ENCODE results near the gene EXOC4.
"Not testable (repeated sequence)": the region's sequence is repeated elsewhere in the genome, so short reads cannot be mapped to it uniquely, and the experiment has no call there.

Gene EXOC4

DNA sequence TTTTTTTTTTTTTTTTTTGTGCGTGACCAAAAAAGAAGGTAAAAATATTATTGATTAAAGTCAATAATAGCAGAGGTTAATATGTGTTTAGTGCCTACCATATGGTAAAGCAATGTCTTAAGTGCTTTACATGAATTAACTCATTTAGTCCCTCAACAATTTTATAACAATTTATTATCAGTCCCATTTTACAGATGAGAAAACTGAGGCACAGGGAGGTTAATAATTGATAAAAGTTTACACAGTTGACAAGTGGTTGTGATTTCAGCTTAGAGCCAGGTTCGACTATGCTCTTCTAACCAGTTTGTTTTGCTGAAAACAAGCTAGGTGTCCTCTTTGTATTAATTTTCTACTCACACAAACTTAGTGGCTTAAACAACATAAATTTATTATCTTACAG is 67.0 kb downstream of the EXOC4 start:
- DNase-seq, result no peak

- no peak for DNase-seq
These were observed 68.0 kb downstream of the EXOC4 start for GRCh38 chr7:133320891-133321290.

GRCh38 chr7:133321366-133321765 is 68.5 kb downstream of the EXOC4 start:
- not testable (repeated sequence) for DNase-seq

- DNase-seq, result not testable (repeated sequence)
These were observed 73.9 kb downstream of the EXOC4 start for GRCh38 chr7:133326745-133327144.

DNA sequence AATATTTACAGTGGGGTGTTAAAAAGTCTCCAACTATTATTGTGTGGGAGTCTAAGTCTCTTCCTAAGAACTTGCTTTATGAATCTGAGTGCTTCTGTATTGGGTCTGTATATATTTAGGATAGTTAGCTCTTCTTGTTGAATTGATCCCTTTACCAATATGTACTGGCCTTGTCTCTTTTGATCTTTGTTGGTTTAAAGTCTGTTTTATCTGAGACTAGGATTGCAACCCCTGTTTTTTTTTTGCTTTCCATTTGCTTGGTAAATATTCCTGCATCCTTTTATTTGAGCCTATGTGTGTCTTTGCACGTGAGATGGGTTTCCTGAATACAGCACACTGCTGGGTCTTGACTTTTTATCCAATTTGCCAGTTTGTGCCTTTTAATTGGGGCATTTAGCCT is 75.1 kb downstream of the EXOC4 start:
- not testable (repeated sequence) for DNase-seq

- no peak for DNase-seq
These were observed 77.2 kb downstream of the EXOC4 start for GRCh38 chr7:133330085-133330484.

- no peak for DNase-seq
These were observed 79.0 kb downstream of the EXOC4 start for GRCh38 chr7:133331861-133332260.

- no peak for DNase-seq
These were observed 86.9 kb downstream of the EXOC4 start for GRCh38 chr7:133339772-133340171.

GRCh38 chr7:133344275-133344674 is 91.4 kb downstream of the EXOC4 start:
- no peak for DNase-seq

DNA sequence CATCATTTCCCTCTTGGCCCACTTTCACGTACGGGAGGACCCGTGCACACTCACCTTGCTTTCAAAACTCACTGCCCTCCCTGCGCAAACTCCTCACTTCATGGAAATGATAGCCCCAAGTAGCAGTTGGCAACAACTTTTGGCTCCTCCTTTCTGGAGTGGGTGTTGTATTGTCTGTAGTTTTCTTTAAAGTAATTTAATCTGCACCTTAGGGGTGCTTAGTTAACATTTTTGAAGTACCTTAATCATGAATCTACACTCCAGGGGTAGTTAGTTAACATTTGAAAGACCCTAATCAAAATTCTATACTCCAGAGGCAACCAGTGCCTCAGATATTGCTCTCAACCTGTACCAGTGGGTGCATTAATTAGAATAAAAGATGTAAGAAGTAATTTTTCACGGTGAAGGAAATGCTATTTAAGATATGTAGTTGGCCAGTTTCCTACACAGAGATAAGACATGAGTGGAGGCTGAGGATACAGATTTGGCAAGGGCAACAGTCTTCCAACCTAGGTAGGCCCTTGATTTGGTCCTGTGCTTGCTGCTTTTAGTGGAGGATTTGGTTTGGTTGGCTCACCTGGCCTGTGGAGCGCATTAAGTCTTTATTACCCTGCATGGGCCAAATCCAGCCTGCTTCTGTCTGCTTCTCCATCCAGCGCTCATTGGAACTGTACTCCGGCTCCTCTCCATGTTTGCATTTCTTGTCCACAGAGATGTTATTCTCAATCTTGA is 93.0 kb downstream of the EXOC4 start:
- no peak for DNase-seq

DNA sequence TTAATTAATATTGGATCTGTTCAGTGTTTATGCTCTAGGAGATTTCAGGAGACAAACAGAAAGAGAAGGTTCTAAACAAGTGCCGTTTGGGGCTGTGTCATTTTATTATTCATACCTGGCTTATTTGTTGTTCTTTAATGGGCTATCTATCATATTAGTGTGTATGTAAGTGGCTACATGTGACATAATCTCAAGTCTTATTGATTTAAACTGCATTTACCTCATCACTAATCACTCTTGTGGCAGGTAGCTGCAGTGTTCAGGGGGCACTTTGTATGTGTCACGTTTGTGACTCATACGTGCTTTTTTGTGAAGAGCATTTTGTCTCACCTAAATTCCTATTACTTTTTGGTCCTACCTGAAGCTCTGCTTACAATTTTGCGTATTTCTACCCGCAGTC is 95.4 kb downstream of the EXOC4 start:
- no peak for DNase-seq

DNA sequence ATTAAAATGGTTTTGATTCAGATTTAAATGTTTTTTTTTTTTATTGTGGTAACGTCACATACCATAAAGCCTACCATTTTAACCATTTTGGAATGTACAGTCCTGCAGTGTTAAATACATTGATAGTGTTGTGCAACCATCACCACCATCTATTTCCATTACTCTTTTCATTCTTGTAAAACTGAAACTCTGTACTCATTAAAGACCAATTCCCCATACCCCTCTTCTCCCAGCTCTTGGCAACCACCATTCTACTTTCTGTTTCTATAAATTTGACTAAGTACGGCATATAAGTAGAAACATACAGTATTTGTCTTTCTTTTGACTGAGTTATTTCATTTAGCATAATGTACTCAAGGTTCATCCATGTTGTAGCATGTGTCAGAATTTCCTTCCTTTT is 96.2 kb downstream of the EXOC4 start:
- DNase-seq, result no peak

DNA sequence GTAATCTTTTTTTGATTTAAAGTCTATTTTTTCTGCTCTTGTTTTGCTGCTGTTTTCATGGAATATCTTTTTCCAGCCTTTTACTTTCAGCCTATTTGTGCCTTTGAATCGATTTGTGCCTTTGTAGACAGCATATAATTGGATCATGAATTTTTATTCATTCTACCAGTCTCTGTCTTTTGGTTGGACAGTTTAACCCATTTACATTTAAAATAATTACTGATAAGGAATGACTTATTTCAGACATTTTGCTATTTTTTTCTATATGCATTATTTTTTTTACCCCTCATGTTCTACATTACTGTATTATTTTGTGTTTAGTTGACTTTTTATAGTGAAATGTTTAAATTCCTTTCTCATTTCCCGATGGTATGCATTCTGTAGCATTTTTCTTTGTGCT is 99.6 kb downstream of the EXOC4 start:
- no peak for DNase-seq

- no peak for DNase-seq
These were observed 100.9 kb downstream of the EXOC4 start for GRCh38 chr7:133353775-133354174.

DNA sequence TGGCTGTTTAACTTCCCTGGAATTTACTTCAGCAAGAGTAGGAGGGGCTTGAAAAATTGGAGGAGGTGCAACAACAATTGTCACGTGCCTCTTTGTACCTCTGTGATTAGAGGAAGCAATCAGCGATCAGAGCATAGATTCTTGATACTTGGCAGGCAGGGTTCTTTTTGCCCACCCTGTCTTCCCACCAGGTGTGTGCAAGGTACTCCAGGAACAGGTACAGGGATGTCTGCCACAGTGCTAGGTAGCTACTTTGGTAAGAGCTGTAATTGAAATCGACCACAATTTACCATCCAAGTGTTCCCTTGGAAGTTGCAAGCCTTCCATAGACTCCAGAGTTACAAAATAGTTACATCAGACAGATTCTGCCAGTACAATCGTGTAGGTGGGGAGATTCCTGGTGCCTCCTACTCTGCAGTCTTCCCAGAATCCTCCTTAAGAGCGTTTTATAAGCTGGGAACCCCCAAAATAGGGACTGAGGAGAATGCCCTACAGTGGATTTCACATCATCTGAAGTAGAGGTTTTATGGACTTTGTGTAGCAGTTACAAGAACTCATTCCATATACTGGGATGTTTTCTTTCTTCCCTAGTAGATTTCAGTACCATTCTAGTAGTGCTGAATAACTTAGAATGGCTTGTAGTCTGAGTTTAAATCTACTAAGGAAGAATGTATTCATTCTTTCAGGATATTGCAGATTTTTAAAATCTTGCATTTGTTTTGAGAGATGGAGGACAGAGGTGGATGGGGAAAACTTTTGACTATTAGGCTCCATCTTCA is 101.9 kb downstream of the EXOC4 start:
- no peak for DNase-seq

GRCh38 chr7:133355325-133355708 is 102.4 kb downstream of the EXOC4 start:
- no peak for DNase-seq

- DNase-seq, result no peak
These were observed 102.9 kb downstream of the EXOC4 start for GRCh38 chr7:133355822-133356221.

DNA sequence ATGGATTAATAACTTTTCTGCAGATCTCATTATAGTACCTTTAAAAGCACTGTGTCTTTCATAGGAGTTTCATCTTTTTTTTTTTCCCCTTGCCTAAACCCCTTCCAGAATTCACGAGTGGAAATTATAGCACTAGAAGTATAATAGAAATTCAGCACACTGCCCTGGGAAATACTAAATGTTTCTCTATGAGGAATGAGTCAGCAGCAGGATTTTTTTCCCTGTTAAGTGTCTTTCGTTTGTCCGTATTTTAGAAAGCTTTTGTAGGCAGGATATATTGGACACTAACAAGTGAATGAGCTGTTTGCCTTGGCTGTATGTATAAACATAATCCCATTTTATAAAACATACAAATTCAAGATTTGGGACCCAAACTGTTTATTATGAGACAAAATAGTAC is 105.8 kb downstream of the EXOC4 start:
- peak; percentile 5 for DNase-seq

DNA sequence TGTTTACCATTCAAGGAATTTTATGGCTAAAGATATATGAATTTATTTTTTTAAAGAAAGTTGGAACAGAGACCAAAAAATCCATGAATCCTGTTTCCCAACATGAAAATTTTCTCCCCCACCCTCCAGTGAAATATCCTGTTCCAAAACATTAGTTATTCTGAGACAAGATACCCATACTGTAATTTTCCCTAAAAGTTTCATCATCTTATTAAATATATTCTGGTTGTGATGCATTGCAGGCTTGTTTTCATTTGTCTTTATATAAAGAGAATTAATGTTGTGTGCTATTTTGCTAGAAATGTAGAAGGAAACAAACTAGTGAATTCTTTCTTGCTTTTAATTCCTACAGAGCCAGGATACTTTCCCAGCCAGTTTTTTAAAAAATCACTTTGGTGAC is 106.6 kb downstream of the EXOC4 start:
- DNase-seq, result no peak

DNA sequence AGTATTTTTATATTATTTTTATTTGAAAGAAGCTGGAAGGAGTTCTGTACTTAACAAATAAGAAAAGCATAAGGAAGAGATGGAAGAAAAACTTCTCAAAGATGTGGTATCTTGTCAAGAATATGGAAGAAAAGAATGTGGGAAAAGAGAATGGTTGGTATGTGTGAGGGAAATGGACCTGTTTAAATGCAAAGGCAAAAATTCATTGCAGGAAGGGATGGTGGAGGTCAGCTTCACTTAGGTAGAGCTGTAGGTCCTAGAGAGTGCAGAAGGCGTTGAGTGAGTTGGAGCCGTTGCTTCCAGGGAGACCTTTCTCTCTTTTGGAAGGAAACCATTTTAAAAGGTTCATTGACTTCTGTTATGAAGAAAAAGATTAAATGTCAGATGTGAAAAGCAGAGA is 107.3 kb downstream of the EXOC4 start:
- DNase-seq, result no peak

- no peak for DNase-seq
These were observed 108.9 kb downstream of the EXOC4 start for GRCh38 chr7:133361806-133362205.

GRCh38 chr7:133364959-133365690 is 112.2 kb downstream of the EXOC4 start:
- no peak for DNase-seq

DNA sequence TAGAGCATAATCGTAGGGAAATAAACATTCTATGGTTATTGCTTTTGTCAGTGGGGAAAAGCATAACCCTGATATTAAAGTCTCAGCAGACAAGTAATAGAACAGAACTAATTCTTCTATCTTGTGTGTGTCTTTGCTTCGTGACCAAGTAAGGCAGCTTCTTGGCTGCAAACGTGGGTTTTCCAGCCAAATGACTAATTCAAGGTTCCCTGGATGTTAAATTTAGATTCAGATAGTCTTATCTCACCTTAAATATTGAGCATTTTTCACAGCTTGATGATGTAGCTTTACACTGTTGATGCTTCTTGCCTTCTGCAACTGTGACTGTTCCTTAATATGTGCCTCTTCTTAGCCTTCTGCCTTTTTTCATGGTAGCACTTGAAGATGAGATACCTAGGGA is 113.0 kb downstream of the EXOC4 start:
- DNase-seq, result no peak

GRCh38 chr7:133367561-133367960 is 114.7 kb downstream of the EXOC4 start:
- no peak for DNase-seq
